ENCODE measurements around the gene GHR.

GRCh38 chr5:42526179-42526578 is 102.9 kb downstream of the GHR start:
- TF ChIP-seq CTCF (IDR thresholded peaks at IDR 0.05 in 4 of 5, conservative IDR thresholded peaks at IDR 0.05 in 1 of 5): no peak
- no peak for TF ChIP-seq POLR2A (IDR thresholded peaks at IDR 0.05)
